Activated naive CD4-positive, alpha-beta T cell treated with anti-CD3 and anti-CD28 coated beads, Interleukin-2, amount 10 ng/mL, durations not matched to agents 7 days and 5 days (primary cell): ENCODE data around the gene INKA1.

Experiments used
- CTCF ChIA-PET: fragments of 350-600 bp; sonication (Branson Sonifier 250); formaldehyde crosslinking; loops from one replicate; lab custom pipeline; 2021; ENCODE audit warnings: antibody characterized with exemption; lab: Charles Lee
- DNase-seq: peaks from one replicate; pipeline ENCODE4 v3.0.0-alpha.2; 2020
- H3K27ac Mint-ChIP-seq: one replicate; pipeline ENCODE4 v1.8.0; 2021; ENCODE audit warnings: mild to moderate bottlenecking, moderate library complexity, mixed read lengths
- H3K27me3 Mint-ChIP-seq: one replicate; pipeline ENCODE4 v1.8.0; 2021; ENCODE audit warnings: mild to moderate bottlenecking, mixed read lengths
- H3K36me3 Mint-ChIP-seq: one replicate; pipeline ENCODE4 v1.8.0; 2021; ENCODE audit warnings: mixed read lengths
- H3K4me1 Mint-ChIP-seq: one replicate; pipeline ENCODE4 v1.8.0; 2021; ENCODE audit warnings: mixed read lengths
- H3K4me3 Mint-ChIP-seq: one replicate; pipeline ENCODE4 v1.8.0; 2021; ENCODE audit warnings: mild to moderate bottlenecking, moderate library complexity, mixed read lengths
- H3K9me3 Mint-ChIP-seq: one replicate; pipeline ENCODE4 v1.8.0; 2021; ENCODE audit warnings: mixed read lengths

Gene INKA1

GRCh38 chr3:49845694-49846093, 42.6 kb downstream of the INKA1 start:
- H3K9me3 Mint-ChIP-seq = no peaks in the 10 kb centered on the region

More at GRCh38 chr3:49845694-49846093, 42.6 kb downstream of the INKA1 start:
- Mint-ChIP-seq H3K4me1 (no peaks in the 10 kb centered on the region), H3K36me3 (peaks cover 31% of the 10 kb centered on the region), H3K27ac (no peak overlapping the region), H3K4me3 (no peak overlapping the region), H3K27me3 (no peaks in the 10 kb centered on the region)
- no peak for DNase-seq
- CTCF ChIA-PET = no interaction called here
